Measurements from ENCODE around the gene MARCHF4. TPM values are rescaled to one million over a fixed set of nuclear protein-coding genes. Genes with fewer than 3 reads are reported as not detected.
A peak's percentile ranks its signal among the peaks of the same experiment; 100 is the strongest.

Gene MARCHF4
- total RNA-seq, 1 experiment from 2014 or later: not detected

DNA sequence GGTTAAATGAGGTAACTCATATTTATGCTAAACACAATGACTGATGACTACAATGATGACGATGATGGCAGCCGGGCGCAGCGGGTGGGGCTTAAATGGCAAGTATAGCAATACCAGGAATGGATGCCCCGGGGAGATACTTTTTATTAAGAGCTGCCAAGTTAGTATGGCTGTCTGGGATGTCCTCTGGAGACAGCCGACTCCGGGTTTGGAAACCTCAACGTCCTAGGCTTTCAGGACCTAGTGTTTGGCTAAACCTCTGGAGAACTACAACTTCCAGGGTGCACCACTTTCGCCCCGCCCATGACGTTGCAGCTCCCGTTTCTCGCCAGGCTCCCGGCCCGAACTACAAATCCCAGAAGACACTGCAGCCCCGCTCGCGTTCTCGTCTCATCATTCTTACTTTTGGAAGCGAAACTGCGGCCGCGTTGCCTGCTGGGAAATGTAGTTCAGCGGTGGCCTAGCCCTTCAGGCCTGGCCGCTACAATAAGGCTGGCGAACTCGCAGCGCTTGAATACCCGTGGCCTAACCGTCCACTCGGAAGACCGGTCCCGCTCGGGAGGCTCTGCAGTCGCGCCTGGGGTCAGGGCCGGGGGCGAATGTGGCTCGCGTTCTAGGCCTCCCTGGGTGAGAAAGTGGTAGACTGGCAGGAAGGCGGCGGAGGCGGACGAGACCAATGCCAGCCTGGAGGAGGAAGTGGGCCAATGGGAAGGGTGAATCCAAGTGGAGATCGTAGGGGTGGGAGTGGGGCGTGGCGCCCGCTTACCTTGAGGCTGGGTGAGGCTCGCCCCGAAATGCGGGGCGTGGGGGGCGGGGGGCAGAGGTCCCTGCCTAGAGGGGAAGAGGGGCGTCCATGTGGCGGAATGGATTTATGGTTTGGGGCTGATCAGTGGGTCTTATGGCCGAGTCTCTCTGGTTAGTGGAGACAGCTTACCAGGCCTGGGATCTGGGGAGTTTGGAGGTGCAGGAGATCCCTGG, 40.0 kb upstream of the MARCHF4 start, which contains the start of gene SMARCAL1 (continued):
- TF ChIP-seq, protein P1, sequence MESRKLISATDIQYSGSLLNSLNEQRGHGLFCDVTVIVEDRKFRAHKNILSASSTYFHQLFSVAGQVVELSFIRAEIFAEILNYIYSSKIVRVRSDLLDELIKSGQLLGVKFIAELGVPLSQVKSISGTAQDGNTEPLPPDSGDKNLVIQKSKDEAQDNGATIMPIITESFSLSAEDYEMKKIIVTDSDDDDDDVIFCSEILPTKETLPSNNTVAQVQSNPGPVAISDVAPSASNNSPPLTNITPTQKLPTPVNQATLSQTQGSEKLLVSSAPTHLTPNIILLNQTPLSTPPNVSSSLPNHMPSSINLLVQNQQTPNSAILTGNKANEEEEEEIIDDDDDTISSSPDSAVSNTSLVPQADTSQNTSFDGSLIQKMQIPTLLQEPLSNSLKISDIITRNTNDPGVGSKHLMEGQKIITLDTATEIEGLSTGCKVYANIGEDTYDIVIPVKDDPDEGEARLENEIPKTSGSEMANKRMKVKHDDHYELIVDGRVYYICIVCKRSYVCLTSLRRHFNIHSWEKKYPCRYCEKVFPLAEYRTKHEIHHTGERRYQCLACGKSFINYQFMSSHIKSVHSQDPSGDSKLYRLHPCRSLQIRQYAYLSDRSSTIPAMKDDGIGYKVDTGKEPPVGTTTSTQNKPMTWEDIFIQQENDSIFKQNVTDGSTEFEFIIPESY (IDR thresholded peaks at IDR 0.05; ENCODE audit: extremely low read depth, insufficient replicate concordance, low read length): peak; percentile 93
- TF ChIP-seq ZNF274 (IDR thresholded peaks at IDR 0.05; ENCODE audit: low read depth, low read length) (no peak), CEBPB (IDR thresholded peaks at IDR 0.05; ENCODE audit: low read depth) (no peak), POLR2AphosphoS5 (IDR thresholded peaks at IDR 0.05; ENCODE audit: low read depth, low read length) (peak; percentile 75), FOSL1 (IDR thresholded peaks at IDR 0.05; ENCODE audit: low read depth) (no peak), CBX3 (IDR thresholded peaks at IDR 0.05; ENCODE audit: low read depth) (no peak), JUND (IDR thresholded peaks at IDR 0.05) (peak; percentile 51; the same call in 1 of the 2 replicates), POLR2A (IDR thresholded peaks at IDR 0.05; ENCODE audit: borderline replicate concordance, extremely low read depth, insufficient read depth, insufficient read length) (peak; percentile 14), ZFX (IDR thresholded peaks at IDR 0.05) (peak; percentile 98), RAD21 (IDR thresholded peaks at IDR 0.05; ENCODE audit: low read depth) (no peak)

DNA sequence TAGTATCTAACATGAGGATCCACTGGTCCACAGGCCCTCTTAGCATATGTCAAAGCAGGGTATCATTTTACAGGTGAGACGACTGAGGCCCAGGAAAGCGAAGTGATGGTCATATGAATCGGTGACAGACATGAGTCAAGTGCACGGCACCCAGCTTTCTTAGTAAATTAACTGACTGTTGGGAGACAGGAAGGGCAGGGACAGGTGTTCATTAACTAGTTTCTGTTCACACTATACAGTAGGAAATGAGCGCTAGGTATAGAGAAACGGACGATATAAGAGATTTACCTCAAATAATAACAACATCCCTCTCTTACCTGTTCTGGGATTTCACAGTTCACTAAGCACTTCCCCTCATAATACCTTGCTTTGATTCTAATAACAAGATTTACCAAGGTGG, 38.3 kb upstream of the MARCHF4 start:
- intact Hi-C loops (cut with micrococcal nuclease): loop anchor here (5.0 to 10.0 kb wide), 2 partner anchors 87 to 274 kb away; partner anchors contain the start of gene RPL37A
- BruUV-seq (replicated peaks): no TSS peak
- Histone ChIP-seq H3K9ac (ENCODE audit: low read length) (no peak overlapping the region), H3K9me2 (ENCODE audit: insufficient read depth) (no peaks in the 10 kb centered on the region), H3K79me2 (ENCODE audit: insufficient read depth, low read length) (no peaks in the 10 kb centered on the region), H3K36me3 (ENCODE audit: control insufficient read depth in 1 of 2, insufficient read depth in 2 of 2, low read length in 2 of 2) (no peaks in the 10 kb centered on the region), H3K4me2 (ENCODE audit: low read length) (no peak overlapping the region), H3K4me1 (ENCODE audit: control insufficient read depth in 1 of 2, insufficient read depth in 2 of 2, low read length in 2 of 2) (peaks cover 0 to 11% of the 10 kb centered on the region in 2 experiments; a peak in 2 of 4 replicates), H3K27me3 (ENCODE audit: insufficient read depth, low read length) (peaks cover 20% of the 10 kb centered on the region), H3K9me3 (ENCODE audit: control insufficient read depth in 1 of 2, insufficient read depth in 1 of 2, low read depth in 1 of 2, low read length in 2 of 2) (no peaks in the 10 kb centered on the region), H3K27ac (ENCODE audit: low read depth, low read length) (no peak overlapping the region), H3K4me3 (replicated peaks in 1 of 2; ENCODE audit: low read depth in 1 of 2, low read length in 2 of 2) (no peak overlapping the region), H2AFZ (ENCODE audit: low read depth, low read length, poor library complexity, severe bottlenecking) (no peak overlapping the region), H4K20me1 (ENCODE audit: insufficient read depth) (no peaks in the 10 kb centered on the region)
- no peak for ATAC-seq
- TF ChIP-seq EZH2phosphoT487 (IDR thresholded peaks at IDR 0.05; ENCODE audit: borderline replicate concordance): no peak
- TF ChIP-seq, protein P2, sequence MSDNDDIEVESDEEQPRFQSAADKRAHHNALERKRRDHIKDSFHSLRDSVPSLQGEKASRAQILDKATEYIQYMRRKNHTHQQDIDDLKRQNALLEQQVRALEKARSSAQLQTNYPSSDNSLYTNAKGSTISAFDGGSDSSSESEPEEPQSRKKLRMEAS (IDR thresholded peaks at IDR 0.05): no peak
- no peak for TF ChIP-seq ZNF274 (IDR thresholded peaks at IDR 0.05; ENCODE audit: low read depth, low read length)
- TF ChIP-seq CBX3 (IDR thresholded peaks at IDR 0.05; ENCODE audit: low read depth): no peak
- TF ChIP-seq ZFX (IDR thresholded peaks at IDR 0.05): no peak
- RAD21 ChIA-PET (ENCODE audit: low non-redundant PET in 1 of 2, low total read pairs in 2 of 2, uncharacterized antibody in 2 of 2, unreplicated experiment in 2 of 2): no interaction called here
- CTCF ChIA-PET: interaction anchor here (0.7 kb wide), 1 partner anchor 109 kb away, joined by 3 read pairs; no protein-coding TSS in a partner anchor
- POLR2A ChIA-PET: no interaction called here
- DNase-seq (ENCODE audit: low read depth, low spot score): no peak

Data from HCT116 (cell line).